Karpas-422 (cell line): ENCODE measurements around the gene YAP1. TPM values are rescaled to one million over a fixed set of nuclear protein-coding genes. Genes with fewer than 3 reads are reported as not detected.

Experiments
- DNase-seq: peaks from one replicate; pipeline ENCODE4 v3.0.0-alpha.2; 2015
- H2AFZ ChIP-seq: fragments of 200-600 bp; sonication (generic); 2 replicates; pipeline ENCODE4 v1.6.1; 2014; ENCODE audit warnings: antibody characterized with exemption, low read length, mixed read lengths
- H3K27ac ChIP-seq: fragments of 200-600 bp; sonication (generic); 2 replicates; pipeline ENCODE4 v1.5.1; 2014; ENCODE audit warnings: mild to moderate bottlenecking, low read length, moderate library complexity
- H3K27me3 ChIP-seq: fragments of 200-600 bp; sonication (generic); 2 replicates; pipeline ENCODE4 v1.6.1; 2014; ENCODE audit warnings: low read length, mixed read lengths
- H3K36me3 ChIP-seq: fragments of 200-600 bp; sonication (generic); 2 replicates; pipeline ENCODE4 v1.6.1; 2014; ENCODE audit warnings: low read length, mixed read lengths; ENCODE audit not compliant: insufficient read depth
- H3K4me1 ChIP-seq: fragments of 200-600 bp; sonication (generic); 2 replicates; pipeline ENCODE4 v1.6.1; 2014; ENCODE audit warnings: mild to moderate bottlenecking, low read length, mixed read lengths
- H3K4me2 ChIP-seq: fragments of 200-600 bp; sonication (generic); 2 replicates; pipeline ENCODE4 v1.6.1; 2014; ENCODE audit warnings: low read length, low read depth, mild to moderate bottlenecking; ENCODE audit not compliant: poor library complexity, severe bottlenecking
- H3K4me3 ChIP-seq: fragments of 200-600 bp; sonication (generic); 2 replicates; pipeline ENCODE4 v1.5.1; 2014; ENCODE audit warnings: mild to moderate bottlenecking, antibody characterized with exemption, low read length, mixed read lengths
- H3K79me2 ChIP-seq: fragments of 200-600 bp; sonication (generic); 2 replicates; pipeline ENCODE4 v1.6.1; 2014; ENCODE audit warnings: mild to moderate bottlenecking, low read length, mixed read lengths
- H3K9ac ChIP-seq: fragments of 200-600 bp; sonication (generic); 2 replicates; pipeline ENCODE4 v1.6.0; 2014; ENCODE audit warnings: low read length
- H3K9me2 ChIP-seq: fragments of 200-600 bp; sonication (generic), shearing (Covaris generic); replicated peaks from 2 replicates; pipeline ENCODE4 v1.6.0; 2014; ENCODE audit warnings: mild to moderate bottlenecking, low read length, moderate library complexity; ENCODE audit not compliant: insufficient read depth
- H3K9me3 ChIP-seq: fragments of 300-700, 200-600 bp; sonication (generic); 2 replicates; pipeline ENCODE4 v1.6.1; 2014; ENCODE audit warnings: low read length, mixed read lengths
- H4K20me1 ChIP-seq: fragments of 200-600 bp; sonication (generic); 2 replicates; pipeline ENCODE4 v1.6.1; 2014; ENCODE audit warnings: mild to moderate bottlenecking, antibody characterized with exemption, low read length, low read depth; ENCODE audit not compliant: insufficient read depth
- total RNA-seq: library from RNA; depleted of rRNA; stranded (reverse); fragments of >200 nt; shearing (Covaris generic); gene quantifications from 2 replicates; pipeline ENCODE4 v1.2.3, GENCODE V29; 2014; ENCODE audit warnings: low replicate concordance

Gene YAP1
- total RNA-seq, 1 experiment from 2014 or later: not detected

DNA sequence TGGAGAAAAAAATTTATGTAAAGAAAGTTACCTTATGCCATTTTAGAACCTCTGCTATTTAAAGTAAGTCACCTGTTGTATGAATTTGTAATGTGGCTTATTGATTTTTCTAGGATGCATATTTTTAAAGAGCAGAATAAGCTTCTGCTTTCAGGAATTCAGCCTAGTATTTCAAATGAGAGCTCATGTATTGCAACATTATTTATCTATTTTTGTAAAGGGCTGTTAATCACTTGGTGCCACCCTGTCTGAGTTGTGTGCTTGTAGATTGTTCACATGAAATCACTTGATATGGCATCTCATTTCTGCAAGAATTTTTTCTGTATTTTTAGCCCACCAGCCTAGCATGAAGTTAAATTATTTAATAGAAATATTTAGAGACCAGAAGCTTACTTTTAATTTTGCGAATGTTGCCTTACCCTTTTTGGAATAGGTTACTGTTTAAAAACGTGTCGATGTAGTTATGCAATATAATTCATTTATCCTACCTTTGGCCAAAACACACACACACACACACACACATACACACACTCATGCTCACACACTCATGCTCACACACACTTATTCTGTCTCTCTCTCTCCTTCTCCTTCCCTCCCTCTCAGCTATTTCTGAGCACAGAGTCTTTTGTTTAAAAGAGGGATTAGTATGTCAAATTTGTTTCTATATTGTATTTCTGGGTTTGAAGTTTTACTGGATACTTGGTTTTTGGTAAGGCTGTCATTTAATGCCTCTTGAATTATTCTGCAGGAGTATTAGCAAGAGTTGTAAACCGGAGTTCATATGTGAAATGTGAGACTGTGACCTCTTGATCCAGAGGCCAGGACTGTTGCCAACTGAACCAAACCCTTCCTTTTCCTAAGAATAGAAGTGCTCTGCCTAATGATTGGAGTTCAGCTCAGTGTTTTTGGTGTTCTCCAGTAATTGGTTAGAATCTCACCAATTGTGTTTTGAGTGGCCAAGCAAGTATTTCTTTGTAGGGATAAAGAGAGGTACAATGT is 34.4 kb downstream of the YAP1 start:
- no peaks in the 10 kb centered on the region for H3K9me3 ChIP-seq
- no peak overlapping the region for H3K4me3 ChIP-seq
- no peaks in the 10 kb centered on the region for H4K20me1 ChIP-seq
- DNase-seq: no peak
- H3K79me2 ChIP-seq: no peaks in the 10 kb centered on the region
- H3K27me3 ChIP-seq: no peaks in the 10 kb centered on the region
- H3K4me2 ChIP-seq: no peak overlapping the region
- no peak overlapping the region for H3K9ac ChIP-seq
- H3K36me3 ChIP-seq: no peaks in the 10 kb centered on the region
- no peak overlapping the region for H3K27ac ChIP-seq
- no peaks in the 10 kb centered on the region for H3K4me1 ChIP-seq
- no peaks in the 10 kb centered on the region for H3K9me2 ChIP-seq
- no peak overlapping the region for H2AFZ ChIP-seq

- no peaks in the 10 kb centered on the region for H3K79me2 ChIP-seq
- H3K36me3 ChIP-seq: no peaks in the 10 kb centered on the region
- no peaks in the 10 kb centered on the region for H4K20me1 ChIP-seq
Observed at GRCh38 chr11:102147015-102147414, 36.8 kb downstream of the YAP1 start.

DNA sequence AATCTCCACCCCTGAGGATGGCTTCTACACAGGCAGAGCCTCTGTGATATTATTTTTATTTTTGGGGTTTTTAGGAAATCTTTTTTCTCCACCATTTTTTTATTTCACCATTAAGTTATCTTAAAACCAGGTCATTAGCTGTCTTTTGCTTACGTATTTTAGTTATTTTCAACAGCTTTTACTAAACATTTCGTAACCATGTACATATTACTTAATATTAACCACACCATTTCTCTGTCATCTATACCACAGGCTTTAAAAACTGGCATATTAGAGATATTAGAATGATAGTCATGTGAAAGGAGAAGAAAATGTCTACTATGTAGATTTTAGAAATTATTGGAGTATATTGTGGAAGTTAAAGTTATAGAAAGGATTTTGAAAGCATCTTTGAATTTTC is 37.4 kb downstream of the YAP1 start:
- H4K20me1 ChIP-seq: no peaks in the 10 kb centered on the region
- H3K27ac ChIP-seq: no peak overlapping the region
- H3K4me2 ChIP-seq: no peak overlapping the region
- no peaks in the 10 kb centered on the region for H3K4me1 ChIP-seq
- H2AFZ ChIP-seq: no peak overlapping the region
- no peaks in the 10 kb centered on the region for H3K79me2 ChIP-seq
- H3K27me3 ChIP-seq: no peaks in the 10 kb centered on the region
- H3K9me3 ChIP-seq: no peaks in the 10 kb centered on the region
- H3K9ac ChIP-seq: no peak overlapping the region
- no peaks in the 10 kb centered on the region for H3K36me3 ChIP-seq
- no peaks in the 10 kb centered on the region for H3K9me2 ChIP-seq
- no peak overlapping the region for H3K4me3 ChIP-seq
- no peak for DNase-seq

More at GRCh38 chr11:102147015-102147414, 36.8 kb downstream of the YAP1 start:
- Histone ChIP-seq H3K9ac (no peak overlapping the region), H2AFZ (no peak overlapping the region), H3K4me2 (no peak overlapping the region), H3K4me1 (no peaks in the 10 kb centered on the region), H3K27me3 (no peaks in the 10 kb centered on the region), H3K9me3 (no peaks in the 10 kb centered on the region), H3K9me2 (no peaks in the 10 kb centered on the region), H3K27ac (no peak overlapping the region), H3K4me3 (no peak overlapping the region)
- no peak for DNase-seq

- Histone ChIP-seq H4K20me1 (no peaks in the 10 kb centered on the region), H3K9me2 (no peaks in the 10 kb centered on the region), H3K4me1 (no peaks in the 10 kb centered on the region), H3K36me3 (no peaks in the 10 kb centered on the region), H3K4me3 (no peak overlapping the region), H3K9me3 (no peaks in the 10 kb centered on the region), H2AFZ (no peak overlapping the region), H3K27me3 (no peaks in the 10 kb centered on the region), H3K27ac (no peak overlapping the region), H3K79me2 (no peaks in the 10 kb centered on the region), H3K9ac (no peak overlapping the region), H3K4me2 (no peak overlapping the region)
- no peak for DNase-seq
Observed at GRCh38 chr11:102148059-102148458, 37.8 kb downstream of the YAP1 start.

DNA sequence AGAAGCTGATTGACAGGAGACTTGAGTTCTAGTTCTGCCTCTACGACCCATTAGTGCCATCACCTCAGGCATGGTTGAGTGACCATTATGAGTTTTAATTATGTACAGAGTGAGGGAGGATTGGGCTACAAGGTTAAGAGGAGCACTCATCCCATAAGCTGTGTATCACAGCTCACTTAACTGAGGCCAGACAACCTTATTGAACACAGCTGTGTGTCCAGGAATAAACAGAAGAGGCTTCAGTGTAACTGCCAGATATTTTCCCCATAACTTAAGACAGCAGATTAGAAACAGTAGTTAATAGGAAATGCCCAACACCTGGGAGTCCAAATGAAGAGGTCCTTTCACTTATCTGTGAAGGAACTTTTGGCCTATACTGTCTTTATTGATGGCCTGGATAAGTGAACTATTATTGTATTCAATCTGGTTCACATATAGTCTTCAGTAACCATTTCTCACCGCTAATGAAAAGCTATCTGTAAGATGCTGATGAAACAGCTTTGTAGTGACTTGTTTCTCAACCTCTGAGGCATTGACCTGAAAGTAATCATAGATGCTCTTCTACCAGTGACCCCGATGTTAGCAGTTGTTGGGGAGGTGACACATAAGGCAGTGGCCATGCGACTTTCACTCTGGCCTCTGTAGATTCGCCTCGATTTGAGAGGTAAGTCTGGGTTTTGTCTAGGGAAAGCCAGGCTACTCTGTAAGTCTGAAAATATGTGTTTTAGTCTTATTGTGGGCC is 41.7 kb downstream of the YAP1 start:
- DNase-seq: no peak
- Histone ChIP-seq H3K27ac (no peak overlapping the region), H3K36me3 (no peaks in the 10 kb centered on the region), H3K9me3 (no peaks in the 10 kb centered on the region), H3K27me3 (no peaks in the 10 kb centered on the region), H3K4me3 (no peak overlapping the region), H3K79me2 (no peaks in the 10 kb centered on the region), H2AFZ (no peak overlapping the region), H3K4me1 (no peaks in the 10 kb centered on the region), H3K4me2 (no peak overlapping the region), H3K9me2 (no peaks in the 10 kb centered on the region), H3K9ac (no peak overlapping the region), H4K20me1 (no peaks in the 10 kb centered on the region)

DNA sequence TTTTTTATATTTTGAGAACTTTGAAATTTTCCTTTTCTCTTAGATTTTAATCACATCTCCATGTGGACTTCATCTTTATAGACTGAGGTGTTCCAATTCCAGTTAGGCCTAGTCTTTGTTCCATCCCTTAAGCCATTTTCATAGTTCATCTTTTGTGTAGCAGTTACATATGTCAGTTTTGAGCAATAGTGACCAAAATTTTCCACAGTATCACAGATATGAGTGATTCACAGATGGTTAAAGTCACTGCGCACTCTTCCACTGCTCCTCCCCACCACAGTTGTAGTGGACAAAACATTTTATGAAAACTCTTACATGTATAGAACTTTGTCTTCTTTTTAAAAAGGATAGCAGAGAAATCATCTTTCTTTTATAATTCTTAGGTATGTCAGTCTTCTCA is 42.8 kb downstream of the YAP1 start:
- H3K9me2 ChIP-seq: no peaks in the 10 kb centered on the region
- no peak overlapping the region for H3K27ac ChIP-seq
- H3K4me2 ChIP-seq: no peak overlapping the region
- no peak overlapping the region for H2AFZ ChIP-seq
- no peak for DNase-seq
- H3K4me1 ChIP-seq: no peaks in the 10 kb centered on the region
- H3K9ac ChIP-seq: no peak overlapping the region
- H3K36me3 ChIP-seq: no peaks in the 10 kb centered on the region
- H4K20me1 ChIP-seq: no peaks in the 10 kb centered on the region
- no peak overlapping the region for H3K4me3 ChIP-seq
- H3K9me3 ChIP-seq: no peaks in the 10 kb centered on the region
- H3K79me2 ChIP-seq: no peaks in the 10 kb centered on the region
- no peaks in the 10 kb centered on the region for H3K27me3 ChIP-seq

DNA sequence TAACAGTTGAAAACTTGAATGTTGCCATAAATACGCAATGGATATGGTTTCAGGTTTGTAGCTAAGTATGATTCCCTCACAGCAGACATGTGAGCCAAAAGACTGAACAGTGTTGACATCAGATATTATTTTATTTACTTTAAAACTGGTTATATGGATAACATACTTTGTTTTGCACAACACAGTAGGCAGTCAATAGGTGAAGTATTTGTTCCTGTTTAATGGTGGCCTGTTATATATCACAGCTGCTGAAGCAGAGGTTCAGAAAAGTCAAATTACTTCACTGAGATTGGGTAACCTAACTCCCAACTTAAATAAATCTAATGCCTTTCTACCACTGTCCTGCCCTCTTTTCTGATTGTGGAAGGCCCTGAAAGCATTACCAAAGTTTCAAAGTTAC is 44.6 kb downstream of the YAP1 start:
- Histone ChIP-seq H3K4me2 (no peak overlapping the region), H3K4me1 (no peaks in the 10 kb centered on the region), H3K36me3 (no peaks in the 10 kb centered on the region), H3K9me3 (no peaks in the 10 kb centered on the region), H3K27me3 (no peaks in the 10 kb centered on the region), H3K9ac (no peak overlapping the region), H3K9me2 (no peaks in the 10 kb centered on the region), H3K79me2 (no peaks in the 10 kb centered on the region), H2AFZ (no peak overlapping the region), H3K4me3 (no peak overlapping the region), H4K20me1 (no peaks in the 10 kb centered on the region), H3K27ac (no peak overlapping the region)
- no peak for DNase-seq

DNA sequence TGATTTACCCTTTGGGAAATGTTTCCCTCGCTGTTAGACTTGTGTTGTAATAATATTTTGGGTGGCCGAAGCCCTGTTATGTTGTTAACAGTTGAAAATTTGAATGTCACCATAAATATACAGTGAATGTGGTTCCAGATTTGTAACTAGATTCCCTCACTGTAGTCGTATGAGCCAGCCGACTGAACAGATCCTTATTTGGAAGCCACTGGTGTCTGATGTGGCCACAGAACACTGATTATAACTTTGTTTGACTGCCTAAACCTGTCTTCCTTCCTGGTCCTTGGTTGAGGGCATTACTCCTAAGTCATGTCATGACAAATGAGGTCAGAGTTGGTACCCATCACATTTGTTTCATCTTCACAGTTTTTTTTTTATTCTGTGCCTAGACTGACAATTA is 45.4 kb downstream of the YAP1 start:
- no peaks in the 10 kb centered on the region for H3K79me2 ChIP-seq
- no peaks in the 10 kb centered on the region for H3K27me3 ChIP-seq
- H3K4me2 ChIP-seq: no peak overlapping the region
- no peak overlapping the region for H2AFZ ChIP-seq
- H3K36me3 ChIP-seq: no peaks in the 10 kb centered on the region
- no peak overlapping the region for H3K9ac ChIP-seq
- H3K4me3 ChIP-seq: no peak overlapping the region
- H4K20me1 ChIP-seq: no peaks in the 10 kb centered on the region
- H3K27ac ChIP-seq: no peak overlapping the region
- no peaks in the 10 kb centered on the region for H3K9me3 ChIP-seq
- H3K4me1 ChIP-seq: no peaks in the 10 kb centered on the region
- no peaks in the 10 kb centered on the region for H3K9me2 ChIP-seq
- DNase-seq: no peak
